ENCODE results near the gene ELFN1.

The ELFN1 gene

GRCh38 chr7:1703871-1704810 is 34.1 kb downstream of the ELFN1 start:
- ChIA-PET POLR2A (no interaction called here), CTCF (no interaction called here)
- TF ChIP-seq FOXM1 (IDR thresholded peaks at IDR 0.05; ENCODE audit: borderline replicate concordance) (no peak), ARNT (IDR thresholded peaks at IDR 0.05) (no peak), HDGF (IDR thresholded peaks at IDR 0.05; ENCODE audit: borderline replicate concordance) (no peak), ZNF384 (IDR thresholded peaks at IDR 0.05) (no peak)
- no peak for DNase-seq (ENCODE audit: extremely low spot score)

DNA sequence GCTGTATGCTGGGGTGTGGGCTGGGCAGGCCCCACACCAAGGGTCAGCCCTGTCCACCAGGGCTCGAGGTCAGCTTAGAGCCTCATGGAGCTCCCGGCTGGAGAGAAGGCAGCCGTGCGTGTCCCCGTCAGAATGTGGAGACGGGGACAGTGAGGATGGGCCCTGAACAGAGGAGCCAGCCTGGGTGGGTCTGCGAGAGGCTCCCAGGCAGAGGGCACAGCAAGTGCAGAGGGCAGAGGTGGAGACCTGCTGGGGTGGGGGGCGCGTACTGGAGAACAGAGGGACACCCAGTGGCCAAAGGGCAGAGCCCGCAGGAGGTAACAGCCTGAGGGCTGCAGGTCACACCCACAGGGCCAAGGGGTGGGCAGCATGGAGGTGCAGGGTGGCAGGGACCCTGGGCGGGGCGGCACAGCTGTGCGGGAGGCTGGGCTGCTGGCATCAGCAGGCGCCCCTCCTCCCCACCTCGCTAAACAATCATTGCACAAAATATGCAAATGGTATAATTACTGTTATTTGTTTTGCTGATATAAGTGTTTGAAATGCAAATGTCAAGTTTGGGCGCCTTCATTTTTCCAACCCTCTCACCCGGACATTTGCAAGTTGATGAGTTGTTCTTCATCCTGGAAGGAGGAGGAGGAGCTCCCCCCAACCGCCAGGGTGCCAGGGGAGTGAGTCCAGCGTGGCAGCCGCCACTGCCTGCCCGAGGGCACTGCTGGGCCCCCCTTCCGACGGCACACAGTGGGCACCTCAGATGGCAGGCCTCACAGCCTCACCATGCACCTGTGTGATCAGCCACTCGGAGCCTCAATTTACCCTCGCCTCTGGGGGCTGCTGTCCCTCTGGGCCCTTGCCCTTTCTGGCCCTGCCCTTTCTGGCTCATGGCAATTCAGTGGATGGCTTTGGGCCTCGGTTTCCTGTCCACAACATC is 35.0 kb downstream of the ELFN1 start:
- POLR2A ChIA-PET = no interaction called here
- CTCF ChIA-PET = no interaction called here
- no peak for DNase-seq (ENCODE audit: extremely low spot score)
- no peak for TF ChIP-seq ARNT (IDR thresholded peaks at IDR 0.05)
- no peak for TF ChIP-seq ELF4 (IDR thresholded peaks at IDR 0.05)
- no peak for TF ChIP-seq TARDBP (IDR thresholded peaks at IDR 0.05)
- no peak for TF ChIP-seq PKNOX1 (IDR thresholded peaks at IDR 0.05)
- TF ChIP-seq SP1 (IDR thresholded peaks at IDR 0.05) = no peak
- no peak for TF ChIP-seq NFRKB (IDR thresholded peaks at IDR 0.05)
- TF ChIP-seq SUZ12 (IDR thresholded peaks at IDR 0.05) = no peak

DNA sequence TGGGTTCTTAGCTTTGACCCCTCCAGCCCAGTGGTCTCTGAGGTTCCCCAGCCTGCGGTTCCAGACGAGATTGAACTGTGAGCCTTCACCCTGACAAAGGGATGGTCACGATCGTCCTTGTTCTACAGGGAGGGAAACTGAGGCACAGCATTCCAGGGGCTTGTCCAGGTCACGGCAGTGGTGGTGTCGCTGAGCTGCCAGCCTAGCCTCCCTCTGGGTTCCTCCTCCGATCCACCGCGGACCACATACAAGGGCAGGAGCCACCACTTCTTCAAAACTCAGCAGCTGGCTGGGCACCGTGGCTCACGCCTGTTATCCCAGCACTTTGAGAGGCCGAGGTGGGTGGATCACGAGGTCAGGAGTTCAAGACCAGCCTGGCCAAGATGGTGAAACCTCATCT is 35.8 kb downstream of the ELFN1 start:
- no peak for DNase-seq (ENCODE audit: extremely low spot score)
- POLR2A ChIA-PET = no interaction called here
- TF ChIP-seq ZNF384 (IDR thresholded peaks at IDR 0.05) (no peak), PKNOX1 (IDR thresholded peaks at IDR 0.05) (no peak), FOXA1 (IDR thresholded peaks at IDR 0.05) (no peak), FOXK2 (IDR thresholded peaks at IDR 0.05) (no peak), TARDBP (IDR thresholded peaks at IDR 0.05) (no peak), SUZ12 (IDR thresholded peaks at IDR 0.05) (no peak), BHLHE40 (IDR thresholded peaks at IDR 0.05; ENCODE audit: borderline replicate concordance) (no peak), CTBP1 (IDR thresholded peaks at IDR 0.05; ENCODE audit: borderline replicate concordance) (no peak), NFRKB (IDR thresholded peaks at IDR 0.05) (no peak), ELF4 (IDR thresholded peaks at IDR 0.05) (no peak)
- CTCF ChIA-PET = no interaction called here

DNA sequence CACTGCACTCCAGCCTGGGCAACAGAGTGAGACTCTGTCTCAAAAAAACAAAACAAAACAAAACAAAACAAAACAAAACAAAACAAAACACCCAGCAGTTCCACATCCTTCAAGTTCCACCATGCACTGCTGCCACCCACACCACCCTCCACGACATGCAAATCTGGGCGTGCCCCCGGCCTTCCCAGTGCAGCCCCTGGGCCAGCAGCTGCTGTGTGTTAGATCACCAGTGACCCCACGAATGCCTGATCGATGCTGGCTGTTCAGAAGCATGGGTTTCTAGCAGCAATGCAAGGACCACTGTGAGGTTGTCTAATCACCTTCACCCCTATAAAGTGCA is 36.3 kb downstream of the ELFN1 start:
- POLR2A ChIA-PET = no interaction called here
- DNase-seq (ENCODE audit: extremely low spot score) = no peak
- TF ChIP-seq ELF4 (IDR thresholded peaks at IDR 0.05) = no peak
- CTCF ChIA-PET = no interaction called here

DNA sequence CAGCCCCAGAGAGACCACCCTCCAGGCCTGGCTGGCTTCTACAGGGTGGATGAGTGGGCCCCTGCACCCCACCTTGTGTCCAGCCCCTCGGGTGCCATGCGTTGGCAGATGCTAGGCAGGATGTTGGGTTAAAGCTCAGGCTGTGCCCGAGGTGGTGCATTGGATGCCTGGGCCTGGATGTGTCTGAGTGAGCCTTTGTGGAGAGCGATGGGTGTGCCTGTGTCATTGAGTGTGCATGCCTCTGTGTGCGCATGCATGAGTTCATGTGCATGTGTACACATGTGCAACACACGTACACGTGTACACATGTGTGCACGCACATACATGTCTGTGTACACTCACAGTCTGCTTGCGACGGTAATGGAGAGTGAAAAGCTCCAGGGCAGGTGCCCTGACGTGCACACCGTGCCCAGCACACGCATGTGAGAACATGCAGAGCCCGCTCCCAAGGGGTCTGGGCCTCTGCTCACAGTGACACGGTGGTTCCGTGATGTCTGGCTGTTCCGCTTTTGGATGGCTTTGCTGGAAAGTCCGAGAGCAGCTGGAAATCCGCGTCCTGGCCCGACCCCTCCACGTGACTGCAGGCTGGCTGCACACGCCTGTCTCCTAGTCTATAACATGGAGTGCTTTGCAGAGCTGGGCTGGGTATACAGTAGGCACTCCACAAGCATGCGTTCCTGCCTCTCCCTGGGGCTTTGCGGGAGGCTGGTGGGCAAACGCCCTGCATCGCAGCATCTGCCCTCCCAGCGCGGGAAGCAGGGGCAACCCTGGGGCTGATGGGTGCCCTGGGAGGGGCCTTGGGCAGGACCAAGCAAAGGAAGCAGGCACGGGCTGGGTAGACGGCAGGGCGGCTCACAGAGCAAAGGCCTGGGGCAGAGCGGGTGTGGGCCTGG is 36.9 kb downstream of the ELFN1 start:
- no peak for DNase-seq (ENCODE audit: extremely low spot score)
- no peak for TF ChIP-seq SP1 (IDR thresholded peaks at IDR 0.05)
- TF ChIP-seq BHLHE40 (IDR thresholded peaks at IDR 0.05; ENCODE audit: borderline replicate concordance) = no peak
- no peak for TF ChIP-seq FOXA1 (IDR thresholded peaks at IDR 0.05)
- TF ChIP-seq FOXK2 (IDR thresholded peaks at IDR 0.05) = no peak
- TF ChIP-seq HDGF (IDR thresholded peaks at IDR 0.05; ENCODE audit: borderline replicate concordance) = no peak
- no peak for TF ChIP-seq FOXM1 (IDR thresholded peaks at IDR 0.05; ENCODE audit: borderline replicate concordance)
- TF ChIP-seq L3MBTL2 (conservative IDR thresholded peaks at IDR 0.05) = no peak
- TF ChIP-seq PKNOX1 (IDR thresholded peaks at IDR 0.05) = no peak
- no peak for TF ChIP-seq ELF4 (IDR thresholded peaks at IDR 0.05)
- no peak for TF ChIP-seq TARDBP (IDR thresholded peaks at IDR 0.05)
- no peak for TF ChIP-seq NFRKB (IDR thresholded peaks at IDR 0.05)
- no peak for TF ChIP-seq CTBP1 (IDR thresholded peaks at IDR 0.05; ENCODE audit: borderline replicate concordance)
- no peak for TF ChIP-seq ARNT (IDR thresholded peaks at IDR 0.05)
- no peak for TF ChIP-seq LEF1 (IDR thresholded peaks at IDR 0.05; ENCODE audit: borderline replicate concordance)
- TF ChIP-seq SUZ12 (IDR thresholded peaks at IDR 0.05) = no peak
- POLR2A ChIA-PET = no interaction called here
- CTCF ChIA-PET = no interaction called here
